GM19468 (cell line): Measurements from ENCODE around the gene RRP8.

Experiments
- ATAC-seq: cut with Tn5 transposase; IDR thresholded peaks from one replicate; pipeline ENCODE4 v1.9.1; 2021; ENCODE audit warnings: mild to moderate bottlenecking, moderate library complexity, moderate number of reproducible peaks; ENCODE audit not compliant: unreplicated experiment; ENCODE audit errors: extremely low read depth

RRP8 gene

DNA sequence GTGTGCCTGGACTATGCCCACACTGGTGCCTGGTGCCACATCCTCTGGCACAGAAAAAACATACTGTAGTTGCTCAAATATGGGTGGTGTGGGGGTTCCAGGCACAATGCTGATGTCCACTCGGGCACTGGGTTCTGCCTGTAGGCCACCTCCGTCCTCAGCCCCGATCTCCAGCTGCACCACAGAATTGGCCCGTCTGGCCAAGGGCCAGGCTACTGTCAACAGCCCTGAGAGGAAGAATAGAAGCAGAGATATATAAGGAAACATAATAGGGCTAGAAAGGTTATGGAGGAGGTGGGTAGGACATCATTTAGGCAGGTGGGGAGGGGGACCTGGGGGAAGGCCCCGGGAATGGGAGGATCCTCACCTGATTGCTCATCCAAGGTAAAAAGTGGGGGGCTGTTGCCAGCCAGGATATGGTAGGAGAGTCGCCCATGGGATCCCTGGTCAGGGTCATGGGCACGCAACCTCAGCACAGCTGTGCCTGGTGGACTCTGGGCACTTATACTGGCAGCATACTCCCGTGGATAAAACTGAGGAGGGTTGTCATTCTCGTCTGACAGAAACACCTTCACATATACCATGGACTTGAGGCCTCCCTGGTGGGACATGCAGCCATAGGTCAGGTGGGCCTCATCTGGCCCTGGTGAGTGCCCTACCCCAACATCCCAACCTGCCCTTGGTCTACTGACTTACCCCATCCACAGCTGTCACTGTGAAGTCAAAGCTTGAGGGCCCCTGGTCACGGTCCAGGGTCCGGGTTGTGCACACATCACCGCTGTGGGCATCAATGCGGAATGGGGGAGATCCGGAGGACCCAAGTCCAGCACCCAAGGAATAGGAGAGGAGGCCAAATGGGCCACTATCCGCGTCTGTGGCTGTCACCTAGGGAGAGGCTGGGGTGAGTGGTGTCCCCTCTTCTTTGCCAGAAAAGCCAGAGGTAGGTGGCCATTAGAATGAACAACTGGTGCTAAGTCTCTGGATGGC, 30.3 kb upstream of the RRP8 start:
- ATAC-seq: no peak

DNA sequence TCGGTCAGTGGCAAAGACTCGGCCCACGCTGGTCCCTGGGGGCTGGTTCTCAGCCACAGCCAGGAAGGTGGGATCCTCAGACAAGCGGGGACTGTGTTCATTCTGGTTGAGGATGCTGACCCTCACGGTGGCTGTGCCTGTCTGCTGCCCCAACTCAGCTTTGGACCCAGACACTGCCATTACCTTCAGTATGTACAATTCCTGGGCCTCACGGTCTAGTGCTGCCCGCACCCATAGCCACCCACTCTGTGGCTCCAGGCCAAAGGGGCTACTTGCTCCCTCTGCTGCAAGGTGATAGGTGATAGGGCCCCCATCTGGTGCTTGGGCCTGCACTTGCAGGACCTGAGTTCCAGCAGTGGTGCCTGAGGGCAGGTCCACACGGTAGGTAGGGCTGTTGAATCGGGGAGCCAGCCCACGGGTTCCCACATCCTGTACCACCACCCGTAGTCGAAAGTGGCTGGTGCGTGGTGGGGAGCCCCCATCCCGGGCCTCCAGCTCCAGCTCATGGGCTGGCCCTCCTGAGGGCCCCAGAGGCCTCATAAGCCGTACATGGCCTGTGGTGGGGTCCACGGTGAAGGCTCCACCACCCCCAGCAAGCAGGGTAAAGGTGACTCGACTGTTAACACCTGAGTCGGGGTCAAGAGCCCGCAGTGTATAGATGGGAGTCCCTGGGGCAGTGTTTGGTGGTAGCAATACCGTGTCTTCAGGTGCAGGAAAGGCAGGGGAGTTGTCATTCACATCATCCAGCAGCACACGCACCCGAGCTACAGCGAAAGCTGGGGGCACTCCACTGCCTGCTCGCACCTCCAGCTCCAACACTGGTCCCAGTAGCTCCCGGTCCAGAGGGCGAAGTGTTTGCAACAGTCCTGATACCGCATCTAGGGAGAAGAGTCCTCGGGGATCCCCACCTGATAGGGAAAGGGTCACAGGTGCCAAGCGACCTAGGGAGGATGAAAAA, 29.0 kb upstream of the RRP8 start:
- ATAC-seq: no peak

DNA sequence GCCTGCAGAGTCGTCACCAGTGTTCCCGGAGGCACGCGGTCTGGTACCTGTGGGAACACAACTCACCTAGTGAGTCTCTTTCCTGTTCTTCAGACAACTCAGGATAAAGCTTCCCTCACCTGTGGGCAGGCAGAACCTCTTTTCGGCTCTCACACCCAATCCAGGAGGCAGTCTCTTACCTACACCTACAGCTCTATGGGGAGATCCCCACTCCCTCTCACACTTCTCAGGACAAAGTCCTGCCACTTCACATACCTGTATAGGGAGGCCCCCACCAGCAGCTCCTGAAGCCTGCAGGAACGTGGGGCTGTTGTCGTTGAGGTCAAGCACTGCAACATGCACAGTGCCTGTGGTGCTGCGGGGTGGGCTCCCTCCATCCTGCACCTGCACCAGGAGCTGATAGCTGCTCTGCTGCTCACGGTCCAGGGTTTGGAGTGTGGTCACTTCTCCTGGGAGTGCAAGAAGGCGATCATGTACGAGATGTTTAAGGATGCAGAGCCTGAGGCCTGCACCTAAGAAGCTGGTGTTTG, 28.0 kb upstream of the RRP8 start:
- ATAC-seq: no peak

DNA sequence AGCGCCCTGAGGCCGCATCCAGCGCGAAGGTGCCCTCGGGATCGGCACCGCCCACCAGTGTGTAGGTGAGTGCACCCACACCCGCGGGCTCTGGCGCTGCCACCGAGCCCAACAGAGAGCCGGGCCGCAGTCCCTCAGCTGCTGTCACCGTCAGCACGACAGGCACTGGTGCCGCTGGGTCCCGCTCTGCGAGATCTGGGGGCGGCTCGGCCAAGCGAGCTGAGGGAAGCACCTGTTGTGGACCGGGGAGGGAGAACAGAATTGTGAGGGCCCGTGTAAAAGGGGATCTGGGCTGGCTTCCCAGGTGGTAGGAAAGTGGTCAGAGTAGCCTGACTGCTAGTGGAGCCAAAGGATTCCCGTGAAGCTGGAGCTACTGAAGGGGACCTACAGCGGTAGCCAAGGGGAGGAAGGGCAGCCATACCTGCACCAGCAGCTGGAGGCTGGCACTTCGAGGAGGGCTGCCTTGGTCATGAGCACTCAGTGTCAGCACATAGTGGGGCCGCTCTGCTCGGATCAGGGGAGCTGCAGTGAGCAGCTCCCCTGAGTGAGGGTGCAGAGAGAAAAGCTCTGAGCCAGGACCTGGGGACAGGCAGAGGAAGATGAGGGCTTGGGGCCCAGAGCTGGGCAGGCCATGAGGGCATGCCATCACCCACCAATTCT, 27.3 kb upstream of the RRP8 start:
- ATAC-seq: no peak

DNA sequence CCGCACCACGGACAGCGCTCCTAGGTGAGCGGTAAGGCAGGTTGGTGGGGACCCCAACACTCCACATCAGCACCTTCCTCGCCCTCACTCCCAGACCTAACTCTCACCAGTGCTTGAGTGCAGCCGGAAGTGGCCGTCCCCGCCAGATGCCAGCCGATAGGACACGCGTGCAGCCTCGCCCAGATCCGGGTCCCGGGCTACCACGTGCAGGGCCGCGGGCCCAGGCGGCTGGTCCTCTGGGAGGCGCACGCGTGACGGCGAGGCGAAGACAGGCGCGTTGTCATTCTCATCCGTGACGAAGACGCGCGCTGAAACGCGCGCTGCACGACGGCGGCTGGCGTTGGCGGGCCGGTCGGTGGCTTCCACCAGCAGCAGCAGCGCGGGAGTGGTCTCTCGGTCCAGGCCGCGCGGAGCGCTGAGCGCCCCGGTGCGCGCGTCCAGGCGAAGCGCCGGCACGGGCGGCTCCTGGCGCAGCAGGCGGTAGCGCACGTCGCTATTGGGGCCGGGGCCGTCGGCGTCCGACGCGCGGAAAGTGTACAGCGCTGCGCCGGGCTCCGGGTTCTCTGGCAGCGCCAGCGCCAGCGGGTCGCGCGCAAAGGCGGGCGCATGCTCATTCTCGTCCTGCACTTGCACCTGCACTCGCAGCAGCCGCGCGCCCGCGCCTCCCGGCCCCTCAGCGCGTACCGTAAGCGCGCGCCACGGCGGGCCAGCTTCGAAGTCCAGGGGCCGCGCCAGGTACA, 26.6 kb upstream of the RRP8 start:
- ATAC-seq: no peak

DNA sequence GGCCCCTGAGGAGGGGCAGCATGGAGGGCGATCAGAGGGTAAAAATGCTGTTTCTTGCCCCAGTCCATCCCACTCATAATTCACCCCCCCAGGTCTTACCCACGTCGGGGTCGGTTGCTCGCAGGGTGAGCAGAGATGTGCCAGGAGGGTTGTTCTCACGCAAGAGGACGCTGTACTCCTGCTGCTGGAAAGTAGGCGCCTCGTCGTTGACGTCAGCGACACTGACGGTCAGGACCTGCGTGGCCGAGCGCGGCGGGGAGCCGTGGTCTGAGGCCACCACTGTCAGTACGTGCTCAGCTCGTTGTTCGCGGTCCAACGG, 26.1 kb upstream of the RRP8 start:
- no peak for ATAC-seq

DNA sequence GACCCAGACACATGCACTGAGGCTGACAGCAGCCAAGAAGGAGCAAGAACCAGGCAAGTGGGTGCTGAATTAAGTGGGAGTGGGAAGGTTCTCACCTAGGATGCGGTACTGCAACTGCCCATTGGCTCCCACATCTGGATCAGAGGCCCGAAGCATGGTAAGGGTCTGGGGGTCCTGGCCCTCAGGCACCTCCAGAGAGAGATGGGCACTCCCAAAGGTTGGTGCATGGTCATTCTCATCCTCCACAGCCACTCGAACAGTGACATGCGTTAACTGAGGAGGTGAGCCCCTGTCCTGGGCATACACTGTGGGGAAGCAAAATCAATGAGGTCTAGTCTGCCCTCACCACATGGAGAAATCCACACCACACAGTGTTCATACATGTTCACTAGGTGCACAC, 25.1 kb upstream of the RRP8 start:
- ATAC-seq: no peak

DNA sequence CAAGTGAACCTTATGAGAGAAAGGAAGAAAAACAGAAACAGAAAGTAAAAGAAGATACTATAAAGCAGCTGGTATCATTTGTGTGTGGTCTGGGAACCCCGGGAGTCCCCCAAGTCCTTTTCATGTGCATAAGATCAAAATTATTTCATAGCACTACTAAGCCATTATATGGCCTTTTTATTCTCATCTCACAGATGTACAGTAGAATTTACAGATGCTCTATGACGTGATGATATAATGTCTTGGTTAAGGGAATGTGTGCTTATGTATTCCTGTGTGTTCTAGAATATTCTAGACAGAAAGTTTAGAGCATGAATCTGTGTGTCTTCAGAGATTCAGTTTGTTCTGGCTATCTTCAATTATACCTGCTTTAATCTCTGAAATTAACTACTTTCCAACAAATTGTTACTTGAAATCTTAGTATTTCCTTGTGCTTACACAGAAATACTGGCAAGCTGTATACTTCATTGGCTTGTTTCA, 24.4 kb upstream of the RRP8 start:
- ATAC-seq: peak; percentile 43

DNA sequence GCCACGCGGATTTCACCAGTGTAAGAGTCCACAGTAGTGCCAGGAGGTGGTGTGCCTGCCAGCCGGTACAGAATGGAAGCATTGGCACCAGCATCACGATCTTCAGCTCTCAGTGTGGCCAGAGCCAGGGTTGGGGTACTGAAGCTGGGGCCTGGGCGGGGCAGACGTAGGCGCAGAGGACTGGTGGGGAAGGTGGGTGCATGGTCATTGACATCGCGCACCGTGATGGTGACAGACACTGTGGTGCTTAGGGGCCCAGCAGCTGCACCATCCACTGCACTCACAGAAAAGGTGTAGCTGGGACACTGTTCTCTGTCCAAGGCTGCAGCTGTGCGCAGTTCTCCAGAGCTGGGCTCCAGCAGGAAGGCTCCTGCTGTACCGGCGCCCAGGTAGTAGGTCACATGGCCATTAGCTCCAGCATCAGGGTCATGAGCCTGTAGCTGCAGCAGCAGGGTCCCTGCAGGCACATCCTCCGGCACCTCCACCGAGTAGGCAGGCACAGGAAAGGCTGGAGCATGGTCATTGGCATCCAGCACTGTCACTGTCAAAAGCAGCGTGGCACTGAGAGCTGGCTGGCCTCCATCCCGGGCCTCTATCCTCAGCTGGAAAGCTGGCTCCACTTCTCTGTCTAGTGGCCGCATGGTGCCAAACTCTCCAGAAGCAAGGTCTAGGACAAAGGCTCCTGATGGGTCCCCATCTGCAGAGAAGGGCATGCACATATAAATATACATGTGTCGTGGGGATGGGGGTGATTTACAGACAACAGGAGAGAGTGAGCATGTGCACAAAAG, 23.8 kb upstream of the RRP8 start:
- no peak for ATAC-seq

DNA sequence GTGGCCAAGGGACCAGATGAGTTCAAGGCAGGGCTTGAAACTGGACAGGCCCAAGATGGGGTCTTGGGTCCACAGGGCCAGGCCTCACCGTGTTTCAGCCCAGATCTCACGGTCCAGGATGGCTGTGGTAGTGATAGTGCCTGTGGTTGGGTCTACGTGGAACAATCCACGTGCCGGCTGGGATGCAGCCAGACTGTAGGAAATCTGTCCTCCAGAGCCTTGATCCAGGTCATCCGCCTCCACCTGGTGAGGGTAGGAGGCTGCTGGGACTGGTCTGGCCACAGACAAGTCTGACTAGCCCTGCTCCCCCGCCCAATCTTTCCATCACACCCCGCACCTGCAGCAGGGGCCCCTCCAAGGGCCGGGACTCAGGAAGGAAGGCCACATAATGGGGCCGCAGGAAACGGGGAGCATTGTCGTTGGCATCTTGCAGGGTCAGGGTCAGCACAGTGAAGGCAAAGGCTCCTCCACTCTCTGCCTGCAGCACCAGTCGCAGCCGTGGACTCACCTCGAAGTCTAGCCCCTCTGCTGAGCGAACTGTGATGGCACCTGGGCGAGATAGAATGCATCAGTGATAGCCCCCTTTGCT, 22.5 kb upstream of the RRP8 start:
- ATAC-seq: no peak

DNA sequence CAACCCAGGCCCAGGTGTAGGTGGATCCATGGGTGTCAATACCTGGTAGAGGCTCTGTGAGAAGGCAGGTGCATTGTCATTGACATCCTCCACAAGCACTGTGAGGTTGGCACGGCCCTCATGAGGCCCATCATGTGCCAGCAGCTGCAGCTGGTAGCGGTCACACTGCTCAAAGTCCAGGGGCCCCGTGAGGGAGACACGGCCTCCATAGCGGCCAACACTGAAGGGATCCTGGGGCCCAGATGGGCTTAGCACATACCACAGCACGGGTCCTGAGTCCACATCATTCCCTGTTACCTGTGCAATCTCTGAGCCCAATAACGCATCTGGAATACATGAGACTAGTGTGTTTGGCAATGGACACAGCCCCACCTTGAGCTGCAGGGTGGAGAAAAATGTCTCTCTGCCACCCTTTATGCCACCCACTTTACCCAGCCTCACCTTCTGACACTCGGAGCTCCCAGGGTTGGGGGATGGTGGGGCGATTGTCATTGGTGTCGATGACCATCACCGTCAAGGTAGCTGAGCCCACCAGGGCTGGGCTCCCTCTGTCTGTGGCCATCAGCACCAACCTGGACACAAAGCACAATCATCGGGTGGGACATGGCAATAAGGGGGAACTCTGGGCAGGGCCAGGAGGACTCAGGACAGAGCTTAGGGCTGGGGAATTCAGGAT, 21.9 kb upstream of the RRP8 start:
- ATAC-seq: no peak

DNA sequence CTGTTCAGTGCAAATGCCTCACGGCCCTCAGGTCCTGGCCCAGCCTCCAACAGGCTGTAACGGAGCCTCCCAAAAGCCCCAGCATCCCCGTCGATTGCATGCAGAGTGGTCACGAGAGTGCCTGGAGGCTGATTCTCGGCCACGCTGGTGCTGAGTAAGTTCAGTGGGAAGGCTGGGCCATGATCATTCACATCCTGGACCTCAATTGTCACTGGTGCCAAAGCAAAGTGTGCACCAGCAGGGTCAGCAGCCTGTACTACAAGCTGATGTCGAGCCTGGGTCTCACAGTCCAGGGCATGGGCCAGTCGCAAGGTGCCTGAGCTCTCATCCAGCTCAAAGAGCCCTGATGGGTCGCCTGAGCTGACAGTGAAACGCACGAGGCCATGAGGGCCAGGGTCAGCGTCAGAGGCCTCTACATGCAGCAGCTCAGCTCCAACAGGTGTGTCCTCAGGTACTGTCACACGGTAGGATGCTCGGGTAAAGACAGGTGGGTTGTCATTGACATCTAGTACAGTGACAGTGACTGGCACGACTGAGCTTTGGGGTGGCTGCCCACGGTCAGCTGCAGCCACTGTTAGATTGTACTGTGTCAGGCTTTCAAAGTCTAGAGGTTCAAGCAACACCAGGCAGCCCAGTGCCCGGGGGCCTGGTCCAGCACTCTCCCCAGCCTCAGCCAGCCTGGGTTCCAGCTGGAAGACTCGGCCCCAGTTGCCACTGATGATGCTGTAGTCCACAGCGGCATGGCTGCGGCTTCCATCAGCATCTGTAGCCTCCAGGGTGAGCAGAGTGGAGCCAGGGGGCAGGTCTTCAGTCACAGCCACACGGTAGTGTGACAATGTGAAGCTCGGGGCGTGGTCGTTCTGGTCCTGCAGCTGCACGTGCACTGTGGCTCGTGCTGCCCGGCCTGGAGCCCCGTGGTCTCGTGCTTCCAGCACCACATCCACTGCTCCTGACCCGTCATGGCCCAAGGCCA, 20.3 kb upstream of the RRP8 start:
- ATAC-seq: no peak

DNA sequence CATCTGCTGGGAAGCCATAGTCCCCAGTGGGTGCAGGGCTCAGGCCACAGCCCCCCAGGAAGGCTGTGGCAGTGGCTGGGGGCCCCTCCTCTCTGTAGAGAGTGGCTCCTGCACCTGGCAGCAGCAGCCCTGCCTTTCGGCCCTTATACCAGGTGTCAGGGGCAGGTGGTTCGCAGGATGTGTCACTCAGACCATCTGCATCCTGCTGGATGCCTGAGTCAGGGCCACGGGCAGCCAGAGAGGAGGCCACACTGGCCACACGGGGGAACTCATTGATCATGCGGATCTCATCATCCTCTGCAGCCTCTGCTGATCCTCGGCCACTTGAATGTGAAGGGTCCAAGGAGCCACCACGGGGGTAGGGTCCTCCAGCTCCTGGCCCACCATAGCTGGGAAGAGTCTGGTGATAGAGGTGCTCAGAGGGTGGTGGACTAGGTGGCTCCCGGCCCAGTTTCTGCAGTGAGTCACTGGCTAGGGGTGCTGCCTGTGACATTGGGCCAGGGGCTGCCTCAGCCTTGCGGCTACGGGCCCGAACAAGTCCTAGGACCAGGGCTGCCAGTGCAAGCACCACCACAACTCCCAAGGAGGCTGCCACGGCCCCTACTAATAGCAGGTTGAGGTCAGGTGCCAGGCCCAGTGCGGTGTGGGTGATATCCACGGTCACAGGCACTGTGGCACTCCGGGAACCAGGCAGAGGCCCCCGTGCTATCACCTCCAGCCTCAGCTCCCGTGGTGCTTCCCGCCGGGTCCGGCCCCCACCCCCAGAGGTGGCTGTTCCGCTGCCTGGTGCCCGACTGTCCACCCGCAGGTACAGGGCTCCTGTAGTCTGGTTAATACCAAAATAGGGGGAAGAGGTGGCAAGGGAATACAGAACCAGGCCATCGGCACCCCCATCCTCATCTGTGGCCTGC, 19.1 kb upstream of the RRP8 start:
- ATAC-seq: no peak

DNA sequence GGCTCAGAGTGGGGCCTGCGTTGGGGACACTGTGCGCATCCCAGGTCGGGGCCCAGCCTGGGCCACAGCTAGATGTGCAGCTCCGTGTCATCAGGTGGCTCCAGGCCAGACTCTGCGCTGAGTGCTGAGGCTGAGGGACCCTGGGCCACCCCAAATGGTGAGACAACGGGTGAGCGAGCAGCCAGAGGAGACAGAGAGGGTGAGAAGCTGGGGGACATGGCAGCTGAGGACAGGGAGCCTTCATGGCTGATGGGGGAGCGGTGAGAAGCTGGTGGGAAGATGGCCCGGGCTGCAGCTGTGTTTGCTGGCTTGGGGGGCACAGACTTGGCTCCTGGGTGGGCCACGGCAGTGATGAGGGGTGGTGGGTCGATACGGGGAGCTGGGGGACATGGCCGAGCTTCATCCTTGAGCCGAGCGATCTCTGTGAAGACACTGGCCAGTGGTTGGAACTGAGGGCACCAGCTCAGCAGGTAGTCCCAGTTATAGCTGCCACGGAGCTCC, 18.3 kb upstream of the RRP8 start:
- ATAC-seq: no peak

DNA sequence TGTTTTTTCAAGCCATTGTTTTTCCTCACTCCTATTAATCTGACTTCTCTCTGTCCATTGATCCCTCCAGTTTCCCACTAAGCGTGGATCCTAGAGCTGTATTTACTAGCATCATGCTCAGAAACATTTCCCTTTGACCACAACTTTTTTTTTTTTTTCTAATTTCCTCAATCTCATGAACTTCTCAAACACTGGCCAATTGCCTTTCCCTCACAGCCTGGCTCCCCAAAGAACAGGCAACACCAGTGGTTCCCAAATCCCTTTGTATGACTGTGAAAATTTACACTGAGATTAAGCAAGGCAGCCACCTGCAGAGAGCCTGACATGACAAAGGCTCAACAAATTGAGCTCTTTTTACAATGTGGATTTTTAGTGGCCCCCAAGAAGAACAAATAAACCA, 17.2 kb upstream of the RRP8 start:
- ATAC-seq: no peak
